Lower leg skin (tissue), 4 donors: ENCODE data around the gene MX2. TPM values are rescaled to one million over a fixed set of nuclear protein-coding genes. Genes with fewer than 3 reads are reported as not detected.
A peak's percentile ranks its signal among the peaks of the same experiment; 100 is the strongest.

Experiments used
- DNase-seq, 2 donors: peaks; one replicate each; pipeline ENCODE4 v3.0.0-alpha.2; 2019; ENCODE audit warnings: low spot score in 2 of 2
- H3K4me3 ChIP-seq: fragments of 200-600 bp; sonication (generic); 2 replicates; pipeline ENCODE4 v1.5.1; 2017; ENCODE audit warnings: mild to moderate bottlenecking, low read depth; ENCODE audit not compliant: poor library complexity, severe bottlenecking
- POLR2A ChIP-seq, 2 donors: fragments of 450-650 bp; IDR thresholded peaks; one replicate each; pipeline ENCODE4 v1.6.1; 2016 to 2017; ENCODE audit warnings: antibody characterized with exemption in 2 of 2, mild to moderate bottlenecking in 1 of 2, moderate library complexity in 1 of 2
- WGBS, 2 donors: methylation state at CpG; one replicate each; pipeline ENCODE4 v1.1.5; 2018; 5-methylcytosine and 5-hydroxymethylcytosine counted together
- intact Hi-C: fragments of 100-400 bp; cut with DNase I; formaldehyde crosslinking; loops from one replicate; pipeline ENCODE4 v1.15.0; 2023; ENCODE audit warnings: low total_unique reads
- total RNA-seq, 4 donors: library from RNA; depleted of rRNA; stranded (reverse); fragments of >200 nt; gene quantifications; one replicate each; pipeline ENCODE4 v1.1.0, GENCODE V29; 2016
- TF ChIP-seq, protein P1 (sequence below), 3 donors: fragments of 450-650 bp; IDR thresholded peaks; one replicate each; pipeline ENCODE4 v1.5.1; 2016; ENCODE audit warnings: antibody characterized with exemption in 3 of 3, mild to moderate bottlenecking in 3 of 3, moderate library complexity in 2 of 3

Gene MX2
- total RNA-seq, 4 donors from 2014 or later = 1.9 to 10.3 (median 6.0) TPM

DNA sequence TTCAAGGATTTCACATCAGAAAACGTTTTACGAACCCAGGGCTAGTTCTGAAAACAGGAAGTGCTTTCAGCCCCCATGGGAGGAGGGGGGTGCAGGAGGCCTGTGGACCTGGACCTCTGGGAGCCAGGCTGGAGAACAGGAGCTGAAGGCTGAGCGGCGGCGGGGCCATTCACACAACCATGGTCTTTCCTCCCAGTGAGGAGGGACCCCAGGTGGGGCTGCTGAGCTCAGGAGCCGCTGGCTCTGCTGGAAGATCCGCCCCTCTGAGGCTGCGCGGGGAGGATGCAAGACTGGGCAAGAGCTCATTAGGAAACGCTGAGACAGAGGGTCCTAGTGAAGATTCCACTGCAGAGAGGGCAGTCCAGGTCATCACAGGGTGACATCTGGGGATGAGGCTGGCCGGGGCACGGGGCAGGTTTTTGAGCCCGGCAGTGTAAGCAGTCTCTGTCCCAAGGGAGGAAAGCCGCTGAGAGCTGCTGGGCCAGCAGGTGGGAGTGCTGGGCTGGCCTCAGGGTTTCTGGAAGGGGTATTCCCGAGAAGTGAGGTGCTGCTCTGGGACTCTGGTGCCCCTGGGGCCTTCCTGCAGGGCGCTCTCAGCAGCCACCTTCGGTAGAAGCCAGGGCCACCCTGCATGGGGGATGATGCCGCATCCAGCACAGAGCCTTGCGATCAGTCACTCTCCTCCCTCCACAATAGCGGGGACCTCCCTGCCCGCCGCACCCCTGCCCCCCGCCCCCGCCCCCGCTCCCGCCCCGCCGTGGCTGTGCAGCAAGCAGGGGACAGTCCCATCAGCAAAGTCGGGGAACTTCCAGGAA lies 7.5 kb downstream of the MX2 start:
- 23 to 58% methylated on average over 21 to 22 of the region's 29 CpGs for WGBS, 2 donors
- intact Hi-C loops = no loop called here
- DNase-seq = peak in 1 of 2 donors; percentile 85
- TF ChIP-seq, protein P1, sequence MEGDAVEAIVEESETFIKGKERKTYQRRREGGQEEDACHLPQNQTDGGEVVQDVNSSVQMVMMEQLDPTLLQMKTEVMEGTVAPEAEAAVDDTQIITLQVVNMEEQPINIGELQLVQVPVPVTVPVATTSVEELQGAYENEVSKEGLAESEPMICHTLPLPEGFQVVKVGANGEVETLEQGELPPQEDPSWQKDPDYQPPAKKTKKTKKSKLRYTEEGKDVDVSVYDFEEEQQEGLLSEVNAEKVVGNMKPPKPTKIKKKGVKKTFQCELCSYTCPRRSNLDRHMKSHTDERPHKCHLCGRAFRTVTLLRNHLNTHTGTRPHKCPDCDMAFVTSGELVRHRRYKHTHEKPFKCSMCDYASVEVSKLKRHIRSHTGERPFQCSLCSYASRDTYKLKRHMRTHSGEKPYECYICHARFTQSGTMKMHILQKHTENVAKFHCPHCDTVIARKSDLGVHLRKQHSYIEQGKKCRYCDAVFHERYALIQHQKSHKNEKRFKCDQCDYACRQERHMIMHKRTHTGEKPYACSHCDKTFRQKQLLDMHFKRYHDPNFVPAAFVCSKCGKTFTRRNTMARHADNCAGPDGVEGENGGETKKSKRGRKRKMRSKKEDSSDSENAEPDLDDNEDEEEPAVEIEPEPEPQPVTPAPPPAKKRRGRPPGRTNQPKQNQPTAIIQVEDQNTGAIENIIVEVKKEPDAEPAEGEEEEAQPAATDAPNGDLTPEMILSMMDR (IDR thresholded peaks at IDR 0.05) = no peak
- no peak for TF ChIP-seq POLR2A (IDR thresholded peaks at IDR 0.05)
- H3K4me3 ChIP-seq = no peak overlapping the region

DNA sequence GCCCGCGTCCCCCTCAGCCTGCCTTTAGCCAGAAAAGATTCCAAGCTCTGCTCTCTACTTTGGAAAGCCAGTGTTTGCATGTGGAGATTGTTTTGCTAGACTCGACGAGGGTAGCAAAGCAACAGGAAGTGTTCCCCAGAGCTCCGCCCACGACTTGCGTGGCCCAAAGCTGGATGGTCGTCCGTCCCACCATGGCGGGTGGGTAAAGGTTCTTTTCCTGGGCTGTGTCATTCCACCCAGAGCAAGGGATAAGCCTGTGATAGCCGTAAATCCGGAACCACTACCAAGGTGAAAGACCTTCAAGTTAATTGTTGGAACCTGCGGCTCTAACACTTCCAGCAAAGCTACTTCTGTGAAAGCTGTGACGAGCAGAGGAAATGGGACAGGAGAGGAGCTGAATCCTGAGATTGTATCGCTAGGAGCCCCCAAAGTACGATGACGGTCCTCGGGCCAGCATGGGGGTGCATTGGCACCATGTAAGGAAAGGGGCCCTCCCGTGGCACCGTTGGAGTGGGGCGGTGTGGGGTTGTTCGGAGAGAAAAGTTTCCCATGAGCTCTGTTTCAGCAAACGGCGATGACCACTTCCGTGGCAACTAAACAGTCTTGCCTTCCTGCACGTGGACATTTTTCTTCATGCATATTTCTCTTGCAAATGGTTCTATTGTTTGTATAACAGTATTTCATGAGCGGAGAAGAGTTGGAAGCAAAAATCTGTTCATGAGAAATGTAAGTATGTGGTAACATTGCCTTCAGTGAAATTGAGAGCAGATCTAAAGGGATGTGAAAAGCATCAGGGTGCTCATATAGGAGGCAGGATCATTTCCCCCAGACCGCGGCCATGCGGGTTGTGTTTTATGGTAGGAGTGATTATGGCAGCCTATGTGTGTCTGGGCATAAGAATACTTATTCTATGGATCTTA lies 8.4 kb downstream of the MX2 start:
- WGBS, 2 donors = 66 to 88% methylated on average over 28 to 30 of the region's 30 CpGs
- intact Hi-C loops = no loop called here
- TF ChIP-seq, protein P1 (IDR thresholded peaks at IDR 0.05) = no peak
- no peak for TF ChIP-seq POLR2A (IDR thresholded peaks at IDR 0.05)
- no peak overlapping the region for H3K4me3 ChIP-seq
- peak in 1 of 2 donors; percentile 70 for DNase-seq

DNA sequence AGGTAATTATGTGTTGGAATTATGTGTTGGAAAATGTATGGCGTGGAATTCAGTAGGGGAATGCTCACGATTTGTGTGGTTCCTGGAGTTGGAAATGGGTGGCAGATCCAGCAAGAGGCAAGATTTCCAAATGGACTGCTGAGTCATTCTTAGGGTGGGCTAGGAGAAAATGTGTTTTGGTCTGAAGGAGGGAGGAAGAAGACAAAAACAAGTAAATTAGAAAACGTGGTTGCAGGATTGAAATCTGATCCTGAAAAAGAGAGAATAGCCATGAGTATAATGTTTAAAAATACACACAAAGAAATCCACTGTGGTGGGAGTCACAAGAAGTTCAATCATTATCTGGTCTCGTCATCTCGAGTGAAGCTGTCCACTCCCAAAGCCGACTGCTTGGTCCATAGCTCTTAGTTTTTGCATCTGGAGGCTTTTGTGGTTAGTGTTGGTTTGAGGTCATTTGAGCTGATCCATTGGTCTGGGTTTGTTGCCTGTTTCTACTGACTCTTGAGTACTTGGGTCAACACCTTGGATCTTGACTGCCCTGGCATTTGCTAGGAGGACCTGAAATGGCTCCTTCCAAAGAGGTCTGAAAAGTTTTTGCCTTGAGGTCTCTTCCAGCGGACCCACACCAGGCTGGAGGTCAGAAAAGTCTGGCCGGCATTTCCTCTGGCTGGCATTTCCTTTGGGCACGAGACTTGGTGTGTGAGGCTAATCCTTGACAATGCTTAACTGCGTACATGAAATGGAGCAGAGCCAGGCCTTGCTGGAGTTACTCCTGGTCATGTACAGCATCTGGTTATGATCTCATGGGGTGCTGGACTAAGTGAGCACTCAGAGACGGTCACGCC lies 9.2 kb downstream of the MX2 start:
- no peak overlapping the region for H3K4me3 ChIP-seq
- WGBS, 2 donors = 73 to 75% methylated on average over 12 of the region's 12 CpGs
- peak in 1 of 2 donors; percentile 79 for DNase-seq
- intact Hi-C loops = no loop called here
- TF ChIP-seq, protein P1 (IDR thresholded peaks at IDR 0.05) = no peak
- TF ChIP-seq POLR2A (IDR thresholded peaks at IDR 0.05) = no peak

DNA sequence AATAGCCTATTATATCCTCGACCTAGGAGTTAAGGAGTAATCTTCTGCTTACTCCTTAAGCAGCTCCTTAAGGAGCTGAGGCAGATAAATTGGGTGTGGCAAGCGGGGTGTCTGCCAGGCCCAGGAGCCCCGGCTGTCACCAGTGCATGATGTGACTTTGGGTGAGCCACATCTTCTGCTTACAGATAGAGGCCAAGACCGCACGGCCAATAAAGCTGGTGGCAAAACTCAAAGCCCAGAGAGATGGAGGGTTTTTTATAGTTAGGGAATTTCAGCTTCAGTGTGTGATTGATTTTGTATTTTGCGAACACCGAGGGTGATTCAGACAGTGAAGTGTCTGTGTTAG lies 9.8 kb downstream of the MX2 start:
- intact Hi-C loops = loop anchor here (2.0 kb wide), 1 partner anchor 83 kb away; no protein-coding TSS in a partner anchor
- H3K4me3 ChIP-seq = no peak overlapping the region
- 64 to 83% methylated on average over 7 of the region's 7 CpGs for WGBS, 2 donors
- no peak for TF ChIP-seq POLR2A (IDR thresholded peaks at IDR 0.05)
- TF ChIP-seq, protein P1 (IDR thresholded peaks at IDR 0.05) = no peak
- DNase-seq = peak in 1 of 2 donors; percentile 74

DNA sequence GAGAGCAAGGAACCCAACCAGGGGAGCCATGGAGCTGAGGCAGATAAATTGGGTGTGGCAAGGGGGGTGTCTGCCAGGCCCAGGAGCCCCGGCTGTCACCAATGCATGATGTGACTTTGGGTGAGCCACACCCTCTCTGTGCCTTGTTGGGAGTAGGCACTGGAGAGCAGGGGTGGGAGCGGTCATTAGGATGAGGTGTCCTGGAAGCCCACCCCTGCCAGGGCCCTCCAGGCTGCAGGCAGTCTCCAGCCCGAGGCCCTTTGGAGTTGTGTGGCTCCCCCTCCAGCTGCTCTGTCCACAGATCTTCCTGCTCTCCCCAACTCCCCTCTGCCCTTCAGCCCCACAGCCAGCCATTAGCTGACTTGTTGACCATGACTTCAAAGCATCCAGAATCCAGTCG lies 11.4 kb downstream of the MX2 start:
- no peak for TF ChIP-seq POLR2A (IDR thresholded peaks at IDR 0.05)
- TF ChIP-seq, protein P1 (IDR thresholded peaks at IDR 0.05) = no peak

More for the DNA sequence above, 11.4 kb downstream of the MX2 start:
- intact Hi-C loops = loop anchor here (2.0 kb wide), 1 partner anchor 84 kb away; no protein-coding TSS in a partner anchor
- 69 to 79% methylated on average over 4 of the region's 4 CpGs for WGBS, 2 donors
- peak in 1 of 2 donors; percentile 82 for DNase-seq
- no peak overlapping the region for H3K4me3 ChIP-seq
